Measurements from ENCODE around the gene BRINP3.

Gene BRINP3

GRCh38 chr1:190098107-190098506 lies 379.6 kb downstream of the BRINP3 start:
- DNase-seq: no peak

GRCh38 chr1:190095596-190095995 lies 382.1 kb downstream of the BRINP3 start:
- no peak for DNase-seq

- no peak for DNase-seq
Observed at GRCh38 chr1:190084552-190084951, 393.1 kb downstream of the BRINP3 start.

GRCh38 chr1:190068304-190068703 lies 409.4 kb downstream of the BRINP3 start:
- DNase-seq: no peak

GRCh38 chr1:190067592-190067991 lies 410.1 kb downstream of the BRINP3 start:
- no peak for DNase-seq

- no peak for DNase-seq
Observed at GRCh38 chr1:190066011-190066410, 411.7 kb downstream of the BRINP3 start.

- DNase-seq: no peak
Observed at GRCh38 chr1:190049314-190049713, 428.4 kb downstream of the BRINP3 start.
